Activated CD4-positive, alpha-beta memory T cell treated with anti-CD3 and anti-CD28 coated beads, Interleukin-2, amount 10 ng/mL, durations not matched to agents 7 days and 5 days (primary cell): ENCODE results near the gene HDAC7. TPM values are rescaled to one million over a fixed set of nuclear protein-coding genes. Genes with fewer than 3 reads are reported as not detected.

ENCODE experiments used
- CTCF ChIA-PET: fragments of 350-600 bp; sonication (Branson Sonifier 250); formaldehyde crosslinking; loops from one replicate; lab custom pipeline; 2021; ENCODE audit warnings: antibody characterized with exemption, inconsistent platforms; lab: Charles Lee
- POLR2A ChIA-PET: fragments of 350-600 bp; sonication (Branson Sonifier 250); formaldehyde crosslinking; loops from one replicate; lab custom pipeline; 2021; ENCODE audit warnings: antibody characterized with exemption; lab: Charles Lee
- DNase-seq: peaks from one replicate; pipeline ENCODE4 v3.0.0-alpha.2; 2020
- H3K27ac Mint-ChIP-seq: one replicate; pipeline ENCODE4 v1.8.0; 2021; ENCODE audit warnings: mild to moderate bottlenecking, mixed read lengths
- H3K27me3 Mint-ChIP-seq: one replicate; pipeline ENCODE4 v1.8.0; 2021; ENCODE audit warnings: mixed read lengths
- H3K36me3 Mint-ChIP-seq: one replicate; pipeline ENCODE4 v1.8.0; 2021; ENCODE audit warnings: low read depth, mixed read lengths
- H3K4me1 Mint-ChIP-seq: one replicate; pipeline ENCODE4 v1.8.0; 2021; ENCODE audit warnings: mixed read lengths
- H3K4me3 Mint-ChIP-seq: one replicate; pipeline ENCODE4 v1.8.0; 2021; ENCODE audit warnings: mild to moderate bottlenecking, mixed read lengths
- H3K9me3 Mint-ChIP-seq: one replicate; pipeline ENCODE4 v1.8.0; 2021; ENCODE audit warnings: mixed read lengths
- total RNA-seq, 2 experiments: library from RNA; stranded (reverse); gene quantifications; one replicate each; pipeline ENCODE4 v1.2.3, GENCODE V29; 2021

HDAC7 gene
- total RNA-seq, 2 experiments from 2014 or later: 315 to 328 TPM

- CTCF ChIA-PET: interaction anchor here (7.1 to 13.6 kb wide), 2 partner anchors 36 to 102 kb away, joined by 240 to 431 read pairs; partner anchors contain the start of gene SLC48A1
- no peaks in the 10 kb centered on the region for H3K36me3 Mint-ChIP-seq
- H3K27me3 Mint-ChIP-seq: no peaks in the 10 kb centered on the region
- POLR2A ChIA-PET: no interaction called here
- no peaks in the 10 kb centered on the region for H3K9me3 Mint-ChIP-seq
- H3K4me1 Mint-ChIP-seq: peaks cover 20% of the 10 kb centered on the region
- no peak for DNase-seq
- no peak overlapping the region for H3K27ac Mint-ChIP-seq
- no peak overlapping the region for H3K4me3 Mint-ChIP-seq
These were observed 81.6 kb downstream of the HDAC7 start for GRCh38 chr12:47737936-47738594.

- no peak overlapping the region for H3K27ac Mint-ChIP-seq
- H3K27me3 Mint-ChIP-seq: no peaks in the 10 kb centered on the region
- no peak for DNase-seq
- peaks cover 15% of the 10 kb centered on the region for H3K4me1 Mint-ChIP-seq
- ChIA-PET CTCF (interaction anchor here (0.9 to 13.6 kb wide), 4 partner anchors 12 to 101 kb away, joined by 3 to 431 read pairs (median 4); partner anchors contain the start of genes ENDOU and SLC48A1), POLR2A (no interaction called here)
- no peak overlapping the region for H3K4me3 Mint-ChIP-seq
- H3K36me3 Mint-ChIP-seq: no peaks in the 10 kb centered on the region
- H3K9me3 Mint-ChIP-seq: no peaks in the 10 kb centered on the region
These were observed 82.6 kb downstream of the HDAC7 start for GRCh38 chr12:47736877-47737676.

GRCh38 chr12:47736216-47736615 is 83.5 kb downstream of the HDAC7 start:
- no peaks in the 10 kb centered on the region for H3K27me3 Mint-ChIP-seq

GRCh38 chr12:47735649-47736048 is 84.1 kb downstream of the HDAC7 start:
- no peaks in the 10 kb centered on the region for H3K36me3 Mint-ChIP-seq
- POLR2A ChIA-PET: no interaction called here
- DNase-seq: no peak
- H3K4me1 Mint-ChIP-seq: peaks cover 6% of the 10 kb centered on the region
- no peak overlapping the region for H3K4me3 Mint-ChIP-seq
- no peak overlapping the region for H3K27ac Mint-ChIP-seq
- CTCF ChIA-PET: interaction anchor here (0.8 to 13.6 kb wide), 4 partner anchors 10 to 38 kb away, joined by 3 to 431 read pairs (median 4); partner anchors contain the start of genes ENDOU and SLC48A1
- no peaks in the 10 kb centered on the region for H3K9me3 Mint-ChIP-seq
- no peaks in the 10 kb centered on the region for H3K27me3 Mint-ChIP-seq

More at GRCh38 chr12:47736216-47736615, 83.5 kb downstream of the HDAC7 start:
- no peak overlapping the region for H3K4me3 Mint-ChIP-seq
- no peaks in the 10 kb centered on the region for H3K36me3 Mint-ChIP-seq
- ChIA-PET POLR2A (no interaction called here), CTCF (interaction anchor here (0.8 to 13.6 kb wide), 4 partner anchors 11 to 38 kb away, joined by 3 to 431 read pairs (median 4); partner anchors contain the start of genes ENDOU and SLC48A1)
- H3K27ac Mint-ChIP-seq: no peak overlapping the region
- H3K9me3 Mint-ChIP-seq: no peaks in the 10 kb centered on the region
- peaks cover 8% of the 10 kb centered on the region for H3K4me1 Mint-ChIP-seq
- DNase-seq: no peak

GRCh38 chr12:47734725-47735480 is 84.8 kb downstream of the HDAC7 start:
- Mint-ChIP-seq H3K4me3 (no peak overlapping the region), H3K4me1 (peaks cover 3% of the 10 kb centered on the region), H3K27ac (no peak overlapping the region), H3K9me3 (no peaks in the 10 kb centered on the region), H3K36me3 (no peaks in the 10 kb centered on the region), H3K27me3 (no peaks in the 10 kb centered on the region)
- CTCF ChIA-PET: interaction anchor here (5.6 to 13.6 kb wide), 2 partner anchors 8 to 39 kb away, joined by 55 to 431 read pairs; partner anchors contain the start of gene SLC48A1
- POLR2A ChIA-PET: no interaction called here
- DNase-seq: no peak

GRCh38 chr12:47733142-47733541 is 86.6 kb downstream of the HDAC7 start:
- DNase-seq: no peak
- Mint-ChIP-seq H3K27ac (no peak overlapping the region), H3K36me3 (no peaks in the 10 kb centered on the region), H3K4me1 (no peaks in the 10 kb centered on the region), H3K27me3 (no peaks in the 10 kb centered on the region), H3K9me3 (no peaks in the 10 kb centered on the region), H3K4me3 (no peak overlapping the region)
- POLR2A ChIA-PET: interaction anchor here (0.7 to 1.9 kb wide), 3 partner anchors 8 to 27 kb away, joined by 3 to 4 read pairs (median 4); partner anchors contain the start of gene RPAP3
- CTCF ChIA-PET: interaction anchor here (1.2 to 5.6 kb wide), 4 partner anchors 9 to 107 kb away, joined by 3 to 55 read pairs (median 6); no protein-coding TSS in a partner anchor

Other genes starting within 250 kb of the HDAC7 start
- gene RPAP3, start 113.9 kb downstream of the HDAC7 start, total RNA-seq: 10 to 100 TPM; 38.4 to 40.7 TPM
- not detected for gene ENDOU, start 94.4 kb downstream of the HDAC7 start, total RNA-seq
- 1 to 10 TPM; 1.4 to 1.6 TPM for gene RAPGEF3, start 61.0 kb downstream of the HDAC7 start, total RNA-seq
- gene SLC48A1, start 46.7 kb downstream of the HDAC7 start, total RNA-seq: 10 to 100 TPM; 19.4 to 22.6 TPM
- 10 to 100 TPM; 62.9 to 65.5 TPM for gene VDR, start 85.1 kb upstream of the HDAC7 start, total RNA-seq
- 100 to 1,000 TPM; 139 to 141 TPM for gene TMEM106C, start 143.7 kb upstream of the HDAC7 start, total RNA-seq
- not detected for gene COL2A1, start 184.6 kb upstream of the HDAC7 start, total RNA-seq